ENCODE measurements around the gene ARHGAP9. TPM values are rescaled to one million over a fixed set of nuclear protein-coding genes. Genes with fewer than 3 reads are reported as not detected.

Gene ARHGAP9
- total RNA-seq, 2 donors from 2014 or later: 151 to 195 TPM

GRCh38 chr12:57459750-57460467, 19.8 kb downstream of the ARHGAP9 start, which contains the start of gene GLI1:
GLI1 (plus strand) TSS chr12:57459785; CDS start chr12:57463692, 3,907 bp downstream.
- peak in 1 of 2 donors; percentile 34 for ATAC-seq
- no peak for DNase-seq (ENCODE audit: low spot score in 2 of 2)

GRCh38 chr12:57459055-57459749, 20.5 kb downstream of the ARHGAP9 start:
- Mint-ChIP-seq H3K27ac (peak overlapping the region; percentile 89 to 95), H3K9me3 (no peaks in the 10 kb centered on the region), H3K36me3 (peaks cover 0 to 4% of the 10 kb centered on the region in 2 donors)
- DNase-seq (ENCODE audit: low spot score in 2 of 2): peak; percentile 91 to 96
- ATAC-seq: peak; percentile 76 to 78

More at GRCh38 chr12:57459750-57460467, 19.8 kb downstream of the ARHGAP9 start, which contains the start of gene GLI1:
- Mint-ChIP-seq H3K27ac (peak within 1 kb of the TSS; percentile 89 to 95), H3K9me3 (no peaks in the 10 kb centered on the region), H3K36me3 (peaks cover 0 to 4% of the 10 kb centered on the region in 2 donors)

- H3K27ac Mint-ChIP-seq: peak overlapping the region; percentile 89 to 95
- no peak for DNase-seq (ENCODE audit: low spot score in 2 of 2)
- peaks cover 0 to 4% of the 10 kb centered on the region in 2 donors for H3K36me3 Mint-ChIP-seq
- no peaks in the 10 kb centered on the region for H3K9me3 Mint-ChIP-seq
- ATAC-seq: no peak
Measured at GRCh38 chr12:57458665-57459054, 21.0 kb downstream of the ARHGAP9 start.

GRCh38 chr12:57456737-57457490, 22.8 kb downstream of the ARHGAP9 start:
- no peak for ATAC-seq
- H3K36me3 Mint-ChIP-seq: no peaks in the 10 kb centered on the region
- H3K27ac Mint-ChIP-seq: no peak overlapping the region
- H3K9me3 Mint-ChIP-seq: no peaks in the 10 kb centered on the region
- no peak for DNase-seq (ENCODE audit: low spot score in 2 of 2)

- ATAC-seq (peak in 1 of 2 donors; percentile 34), DNase-seq (ENCODE audit: low spot score in 2 of 2) (peak in 1 of 2 donors; percentile 62)
- H3K36me3 Mint-ChIP-seq: no peaks in the 10 kb centered on the region
- H3K27ac Mint-ChIP-seq: peak overlapping the region in 1 of 2 donors; percentile 0
- no peaks in the 10 kb centered on the region for H3K9me3 Mint-ChIP-seq
Measured at GRCh38 chr12:57456145-57456700, 23.4 kb downstream of the ARHGAP9 start.

GRCh38 chr12:57455374-57456144, 24.1 kb downstream of the ARHGAP9 start:
- no peak for DNase-seq (ENCODE audit: low spot score in 2 of 2)
- H3K27ac Mint-ChIP-seq: peak overlapping the region in 1 of 2 donors; percentile 0
- no peak for ATAC-seq
- no peaks in the 10 kb centered on the region for H3K36me3 Mint-ChIP-seq
- H3K9me3 Mint-ChIP-seq: no peaks in the 10 kb centered on the region

- H3K9me3 Mint-ChIP-seq: no peaks in the 10 kb centered on the region
- no peaks in the 10 kb centered on the region for H3K36me3 Mint-ChIP-seq
- no peak for ATAC-seq
- no peak for DNase-seq (ENCODE audit: low spot score in 2 of 2)
- H3K27ac Mint-ChIP-seq: peak within 1 kb of the TSS in 1 of 2 donors; percentile 0
Measured at GRCh38 chr12:57454566-57455373, 24.9 kb downstream of the ARHGAP9 start, which contains the start of gene INHBE. INHBE (plus strand) TSS chr12:57455307; CDS start chr12:57455537, 230 bp downstream.

GRCh38 chr12:57454213-57454565, 25.5 kb downstream of the ARHGAP9 start:
- ATAC-seq: no peak
- no peak for DNase-seq (ENCODE audit: low spot score in 2 of 2)
- H3K36me3 Mint-ChIP-seq: no peaks in the 10 kb centered on the region
- no peaks in the 10 kb centered on the region for H3K9me3 Mint-ChIP-seq
- H3K27ac Mint-ChIP-seq: no peak overlapping the region

GRCh38 chr12:57452937-57453509, 26.6 kb downstream of the ARHGAP9 start:
- Mint-ChIP-seq H3K36me3 (no peaks in the 10 kb centered on the region), H3K27ac (peak overlapping the region in 1 of 2 donors; percentile 66), H3K9me3 (no peaks in the 10 kb centered on the region)
- peak; percentile 62 to 70 for ATAC-seq
- DNase-seq (ENCODE audit: low spot score in 2 of 2): peak; percentile 64 to 71

- Mint-ChIP-seq H3K9me3 (no peaks in the 10 kb centered on the region), H3K27ac (peak overlapping the region in 1 of 2 donors; percentile 66), H3K36me3 (no peaks in the 10 kb centered on the region)
- ATAC-seq: peak in 1 of 2 donors; percentile 61
- no peak for DNase-seq (ENCODE audit: low spot score in 2 of 2)
Measured at GRCh38 chr12:57452181-57452936, 27.3 kb downstream of the ARHGAP9 start.

GRCh38 chr12:57451233-57451778, 28.4 kb downstream of the ARHGAP9 start:
- DNase-seq (ENCODE audit: low spot score in 2 of 2) (no peak), ATAC-seq (no peak)
- H3K27ac Mint-ChIP-seq: no peak overlapping the region
- H3K36me3 Mint-ChIP-seq: no peaks in the 10 kb centered on the region
- H3K9me3 Mint-ChIP-seq: no peaks in the 10 kb centered on the region

GRCh38 chr12:57450057-57450456, 29.6 kb downstream of the ARHGAP9 start:
- no peak for ATAC-seq
- DNase-seq (ENCODE audit: low spot score in 2 of 2): no peak
- no peaks in the 10 kb centered on the region for H3K9me3 Mint-ChIP-seq
- no peak overlapping the region for H3K27ac Mint-ChIP-seq
- H3K36me3 Mint-ChIP-seq: no peaks in the 10 kb centered on the region

GRCh38 chr12:57449375-57449774, 30.3 kb downstream of the ARHGAP9 start:
- DNase-seq (ENCODE audit: low spot score in 2 of 2) (no peak), ATAC-seq (no peak)
- H3K9me3 Mint-ChIP-seq: no peaks in the 10 kb centered on the region
- no peaks in the 10 kb centered on the region for H3K36me3 Mint-ChIP-seq
- H3K27ac Mint-ChIP-seq: no peak overlapping the region

GRCh38 chr12:57448669-57449068, 31.0 kb downstream of the ARHGAP9 start:
- no peaks in the 10 kb centered on the region for H3K36me3 Mint-ChIP-seq
- no peaks in the 10 kb centered on the region for H3K9me3 Mint-ChIP-seq
- DNase-seq (ENCODE audit: low spot score in 2 of 2) (no peak), ATAC-seq (no peak)
- no peak overlapping the region for H3K27ac Mint-ChIP-seq
